MCF 10A (cell line): ENCODE measurements around the gene SLC39A12. TPM values are rescaled to one million over a fixed set of nuclear protein-coding genes. Genes with fewer than 3 reads are reported as not detected.

Source experiments
- BruUV-seq: library from RNA; stranded (reverse); fragments of 400-500 nt; replicated peaks from 2 replicates; lab custom pipeline; 2021; lab: Mats Ljungman, UMichigan
- CTCF ChIA-PET: fragments of 300-600 bp; sonication (Branson Sonifier 250); formaldehyde crosslinking; extraction: SDS; loops from one replicate; lab custom pipeline; 2021; ENCODE audit warnings: antibody characterized with exemption, inconsistent platforms; lab: Yijun Ruan, JAX
- POLR2A ChIA-PET: fragments of 300-600, 350-650 bp; sonication (Branson Sonifier 250); formaldehyde crosslinking; extraction: SDS; loops from one replicate; lab custom pipeline; 2020; ENCODE audit warnings: antibody characterized with exemption, inconsistent platforms; lab: Yijun Ruan, JAX
- DNase-seq: peaks from one replicate; pipeline ENCODE4 v3.0.0-alpha.2; 2018; ENCODE audit not compliant: unreplicated experiment
- H3K27ac Mint-ChIP-seq: one replicate; pipeline ENCODE4 v1.8.0; 2022; ENCODE audit warnings: mild to moderate bottlenecking, low read depth, mixed read lengths; ENCODE audit not compliant: unreplicated experiment
- H3K27me3 Mint-ChIP-seq: one replicate; pipeline ENCODE4 v1.8.0; 2022; ENCODE audit warnings: mixed read lengths; ENCODE audit not compliant: insufficient read depth, unreplicated experiment
- H3K36me3 Mint-ChIP-seq: one replicate; pipeline ENCODE4 v1.8.0; 2022; ENCODE audit warnings: mild to moderate bottlenecking, moderate library complexity, mixed read lengths; ENCODE audit not compliant: insufficient read depth, unreplicated experiment
- H3K4me1 Mint-ChIP-seq: one replicate; pipeline ENCODE4 v1.8.0; 2022; ENCODE audit warnings: mixed read lengths; ENCODE audit not compliant: insufficient read depth, unreplicated experiment
- H3K4me3 Mint-ChIP-seq: one replicate; pipeline ENCODE4 v1.8.0; 2022; ENCODE audit warnings: mild to moderate bottlenecking, moderate library complexity, mixed read lengths; ENCODE audit not compliant: unreplicated experiment
- H3K9me3 Mint-ChIP-seq: one replicate; pipeline ENCODE4 v1.8.0; 2022; ENCODE audit warnings: mixed read lengths; ENCODE audit not compliant: unreplicated experiment
- intact Hi-C: fragments of 100-400 bp; cut with micrococcal nuclease; formaldehyde crosslinking; loops from 2 replicates; pipeline ENCODE4 v1.14.1; 2022
- total RNA-seq: library from RNA; stranded (reverse); gene quantifications from 2 replicates; pipeline ENCODE4 v1.2.3, GENCODE V29; 2022
- TF ChIP-seq, protein P1 (sequence below): fragments of 200-600 bp; IDR thresholded peaks from one replicate; pipeline ENCODE4 v1.8.0; 2022; ENCODE audit warnings: antibody characterized with exemption, mild to moderate bottlenecking; ENCODE audit not compliant: unreplicated experiment

Gene SLC39A12
- total RNA-seq, 1 experiment from 2014 or later, result not detected

DNA sequence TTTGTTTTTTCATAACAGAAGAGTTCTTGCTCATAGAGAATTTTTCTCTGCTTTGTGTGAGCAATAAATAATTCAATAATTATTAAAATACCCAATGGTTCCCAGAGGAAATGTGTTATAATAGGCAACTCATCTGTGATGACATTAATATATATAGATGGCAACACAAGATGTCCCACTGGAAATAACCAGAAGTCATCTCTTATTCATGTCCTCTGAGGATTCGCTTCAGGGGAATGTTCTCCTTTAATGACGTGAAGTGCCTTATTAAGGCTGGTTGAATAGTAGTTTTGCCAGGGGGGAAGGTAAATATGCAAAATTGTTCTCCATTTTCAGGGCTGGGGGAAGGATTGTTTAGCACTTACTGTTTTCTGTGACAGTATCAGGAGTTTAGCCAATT, 3.1 kb downstream of the SLC39A12 start:
- DNase-seq, result no peak
- CTCF ChIA-PET, result no interaction called here
- no peaks in the 10 kb centered on the region for H3K27me3 Mint-ChIP-seq

GRCh38 chr10:17958049-17958448, 6.3 kb downstream of the SLC39A12 start:
- TF ChIP-seq, protein P1, sequence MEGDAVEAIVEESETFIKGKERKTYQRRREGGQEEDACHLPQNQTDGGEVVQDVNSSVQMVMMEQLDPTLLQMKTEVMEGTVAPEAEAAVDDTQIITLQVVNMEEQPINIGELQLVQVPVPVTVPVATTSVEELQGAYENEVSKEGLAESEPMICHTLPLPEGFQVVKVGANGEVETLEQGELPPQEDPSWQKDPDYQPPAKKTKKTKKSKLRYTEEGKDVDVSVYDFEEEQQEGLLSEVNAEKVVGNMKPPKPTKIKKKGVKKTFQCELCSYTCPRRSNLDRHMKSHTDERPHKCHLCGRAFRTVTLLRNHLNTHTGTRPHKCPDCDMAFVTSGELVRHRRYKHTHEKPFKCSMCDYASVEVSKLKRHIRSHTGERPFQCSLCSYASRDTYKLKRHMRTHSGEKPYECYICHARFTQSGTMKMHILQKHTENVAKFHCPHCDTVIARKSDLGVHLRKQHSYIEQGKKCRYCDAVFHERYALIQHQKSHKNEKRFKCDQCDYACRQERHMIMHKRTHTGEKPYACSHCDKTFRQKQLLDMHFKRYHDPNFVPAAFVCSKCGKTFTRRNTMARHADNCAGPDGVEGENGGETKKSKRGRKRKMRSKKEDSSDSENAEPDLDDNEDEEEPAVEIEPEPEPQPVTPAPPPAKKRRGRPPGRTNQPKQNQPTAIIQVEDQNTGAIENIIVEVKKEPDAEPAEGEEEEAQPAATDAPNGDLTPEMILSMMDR, result no peak
- Mint-ChIP-seq H3K27ac (no peak overlapping the region), H3K27me3 (no peaks in the 10 kb centered on the region), H3K4me3 (no peak overlapping the region), H3K4me1 (peaks cover 9% of the 10 kb centered on the region), H3K9me3 (peaks cover 10% of the 10 kb centered on the region), H3K36me3 (peaks cover 7% of the 10 kb centered on the region)
- intact Hi-C loops, result no loop called here
- POLR2A ChIA-PET, result no interaction called here
- no TSS peak for BruUV-seq
- no peak for DNase-seq
- CTCF ChIA-PET, result no interaction called here

More for the DNA sequence above, 3.1 kb downstream of the SLC39A12 start:
- no TSS peak for BruUV-seq
- H3K4me1 Mint-ChIP-seq, result peaks cover 5% of the 10 kb centered on the region
- H3K36me3 Mint-ChIP-seq, result peaks cover 7% of the 10 kb centered on the region
- H3K4me3 Mint-ChIP-seq, result no peak overlapping the region
- TF ChIP-seq, protein P1, result no peak
- no peak overlapping the region for H3K27ac Mint-ChIP-seq
- POLR2A ChIA-PET, result interaction anchor here (0.6 kb wide), 2 partner anchors 180 to 1531 kb away, joined by 3 read pairs; no protein-coding TSS in a partner anchor
- peaks cover 4% of the 10 kb centered on the region for H3K9me3 Mint-ChIP-seq
- intact Hi-C loops, result no loop called here

GRCh38 chr10:17959870-17960269, 8.2 kb downstream of the SLC39A12 start:
- Mint-ChIP-seq H3K4me1 (peaks cover 14% of the 10 kb centered on the region), H3K27me3 (no peaks in the 10 kb centered on the region), H3K36me3 (peaks cover 7% of the 10 kb centered on the region), H3K27ac (no peak overlapping the region), H3K4me3 (no peak overlapping the region), H3K9me3 (peaks cover 10% of the 10 kb centered on the region)
- TF ChIP-seq, protein P1, result no peak
- CTCF ChIA-PET, result interaction anchor here (0.8 kb wide), 1 partner anchor 49 kb away, joined by 4 read pairs; no protein-coding TSS in a partner anchor
- no TSS peak for BruUV-seq
- intact Hi-C loops, result no loop called here
- no peak for DNase-seq
- POLR2A ChIA-PET, result interaction anchor here (1.5 kb wide), 1 partner anchor 49 kb away, joined by 3 read pairs; no protein-coding TSS in a partner anchor

- TF ChIP-seq, protein P1, result no peak
- Mint-ChIP-seq H3K27ac (no peak overlapping the region), H3K36me3 (peaks cover 4% of the 10 kb centered on the region), H3K27me3 (no peaks in the 10 kb centered on the region), H3K9me3 (peaks cover 10% of the 10 kb centered on the region), H3K4me1 (peaks cover 14% of the 10 kb centered on the region), H3K4me3 (no peak overlapping the region)
- CTCF ChIA-PET, result interaction anchor here (1.2 kb wide), 1 partner anchor 13 kb away, joined by 3 read pairs; no protein-coding TSS in a partner anchor
- POLR2A ChIA-PET, result interaction anchor here (0.6 to 1.1 kb wide), 4 partner anchors 9 to 224 kb away, joined by 3 to 4 read pairs (median 3); no protein-coding TSS in a partner anchor
- intact Hi-C loops, result no loop called here
- DNase-seq, result peak; percentile 29
- BruUV-seq, result no TSS peak
Measured at GRCh38 chr10:17961551-17962422, 10.1 kb downstream of the SLC39A12 start.
